ENCODE measurements around the gene EPHB4. TPM values are rescaled to one million over a fixed set of nuclear protein-coding genes. Genes with fewer than 3 reads are reported as not detected.

Gene EPHB4
- total and polyA plus RNA-seq, 10 of the 15 experiments (the other 5 are each of a cell fraction or from before 2014, with no cell fraction given) = 0.32 to 0.85 (median 0.48) TPM; not detected in 4

GRCh38 chr7:100839361-100839760, 12.0 kb upstream of the EPHB4 start:
- H3K4me3 ChIP-seq = no peak overlapping the region
- FAIRE-seq (no peak), DNase-seq (ENCODE audit: low read depth, low spot score) (no peak), ATAC-seq (no peak)
- no peaks in the 10 kb centered on the region for H3K9me3 ChIP-seq (replicated peaks; ENCODE audit: control insufficient read depth, insufficient read depth, low read length)
- POLR2A ChIA-PET = no interaction called here
- H3K79me2 ChIP-seq (ENCODE audit: control insufficient read depth, insufficient read depth, low read length) = no peaks in the 10 kb centered on the region
- in situ Hi-C loops (cut with MboI) = no loop called here
- no peaks in the 10 kb centered on the region; the same call in 1 of the 2 replicates for H3K4me1 ChIP-seq (ENCODE audit: control insufficient read depth, insufficient read depth, low read length)
- H3K9ac ChIP-seq (ENCODE audit: control insufficient read depth, insufficient read depth, low read length) = no peak overlapping the region
- BruUV-seq (replicated peaks) = no TSS peak
- H3K36me3 ChIP-seq (ENCODE audit: control insufficient read depth in 2 of 2, insufficient read depth in 2 of 2, low read length in 1 of 2) = no peaks in the 10 kb centered on the region
- no peak overlapping the region for H3K27ac ChIP-seq (ENCODE audit: control insufficient read depth, insufficient read depth)
- H4K20me1 ChIP-seq (ENCODE audit: control insufficient read depth, insufficient read depth) = no peaks in the 10 kb centered on the region
- RAD21 ChIA-PET (ENCODE audit: unreplicated experiment) = no interaction called here
- TF ChIP-seq SREBF1 (IDR thresholded peaks at IDR 0.05; ENCODE audit: low read length) (no peak), BHLHE40 (IDR thresholded peaks at IDR 0.05; ENCODE audit: borderline replicate concordance in 1 of 2, low read depth in 2 of 2, low read length in 1 of 2) (no peak), ZNF687 (IDR thresholded peaks at IDR 0.05) (no peak), MEF2B (IDR thresholded peaks at IDR 0.05; ENCODE audit: partially characterized antibody, poor library complexity, severe bottlenecking) (no peak), IKZF1 (conservative IDR thresholded peaks at IDR 0.05) (no peak), SMC3 (IDR thresholded peaks at IDR 0.05; ENCODE audit: borderline replicate concordance, low read length) (no peak), MAX (IDR thresholded peaks at IDR 0.05; ENCODE audit: low read depth, low read length) (no peak), MYB (IDR thresholded peaks at IDR 0.05; ENCODE audit: borderline replicate concordance, low read depth, low read length) (no peak), NFIC (IDR thresholded peaks at IDR 0.05; ENCODE audit: low read depth, low read length) (no peak), SKIL (IDR thresholded peaks at IDR 0.05; ENCODE audit: low read depth, poor library complexity, severe bottlenecking) (no peak), SIX5 (IDR thresholded peaks at IDR 0.05; ENCODE audit: low read depth, low read length, severe bottlenecking) (no peak)
- intact Hi-C loops (cut with micrococcal nuclease; ENCODE audit: unreplicated experiment) = loop anchor here (5.0 kb wide), 1 partner anchor 37 kb away; no protein-coding TSS in a partner anchor
- H2AFZ ChIP-seq (ENCODE audit: control insufficient read depth, low read depth, low read length) = no peak overlapping the region
- SMC1A ChIA-PET (ENCODE audit: uncharacterized antibody, unreplicated experiment) = no interaction called here
- H3K27me3 ChIP-seq (replicated peaks in 1 of 2; ENCODE audit: control insufficient read depth in 2 of 2, insufficient read depth in 2 of 2, low read length in 1 of 2) = no peaks in the 10 kb centered on the region
- 90% methylated on average over 18 of the region's 18 CpGs for WGBS (ENCODE audit: insufficient coverage, insufficient replicate concordance, low lambda C conversion rate, missing lambda C conversion rate)
- H3K4me2 ChIP-seq (ENCODE audit: control insufficient read depth, insufficient read depth) = no peak overlapping the region
- CTCF ChIA-PET = no interaction called here
